Medulla oblongata (tissue), 1 donor: ENCODE data around the gene HELZ.
"Not testable (repeated sequence)": the region's sequence is repeated elsewhere in the genome, so short reads cannot be mapped to it uniquely, and the experiment has no call there.

Experiments used
- DNase-seq: peaks from one replicate; pipeline ENCODE4 v3.0.0-alpha.2; 2015; ENCODE audit errors: extremely low spot score

Gene HELZ

GRCh38 chr17:67052720-67053437 lies 192.1 kb downstream of the HELZ start:
- no peak for DNase-seq

GRCh38 chr17:67051837-67052236 lies 193.2 kb downstream of the HELZ start:
- DNase-seq = no peak

GRCh38 chr17:67051155-67051538 lies 193.8 kb downstream of the HELZ start:
- no peak for DNase-seq

GRCh38 chr17:67050471-67051154 lies 194.4 kb downstream of the HELZ start:
- DNase-seq = no peak

GRCh38 chr17:67050066-67050465 lies 194.9 kb downstream of the HELZ start:
- DNase-seq = no peak

GRCh38 chr17:67049025-67049739 lies 195.8 kb downstream of the HELZ start:
- DNase-seq = no peak

- no peak for DNase-seq
Measured at GRCh38 chr17:67047382-67047781, 197.6 kb downstream of the HELZ start.

- no peak for DNase-seq
Measured at GRCh38 chr17:67046398-67046797, 198.6 kb downstream of the HELZ start.

GRCh38 chr17:67044940-67045339 lies 200.1 kb downstream of the HELZ start:
- DNase-seq = no peak

- no peak for DNase-seq
Measured at GRCh38 chr17:67044016-67044772, 200.8 kb downstream of the HELZ start, which contains the start of gene CACNG1. TSS of gene CACNG1 (plus strand) at chr17:67044554. CDS start at chr17:67044661, 107 bp downstream.

GRCh38 chr17:67043283-67043682 lies 201.7 kb downstream of the HELZ start:
- DNase-seq = no peak

- DNase-seq = no peak
Measured at GRCh38 chr17:67041941-67042899, 202.8 kb downstream of the HELZ start.

GRCh38 chr17:67041531-67041930 lies 203.5 kb downstream of the HELZ start:
- DNase-seq = no peak

- DNase-seq = not testable (repeated sequence)
Measured at GRCh38 chr17:67041119-67041518, 203.9 kb downstream of the HELZ start.

GRCh38 chr17:67040652-67041051 lies 204.3 kb downstream of the HELZ start:
- DNase-seq = no peak

- no peak for DNase-seq
Measured at GRCh38 chr17:67038861-67039365, 206.1 kb downstream of the HELZ start.

GRCh38 chr17:67035131-67036083 lies 209.6 kb downstream of the HELZ start:
- DNase-seq = no peak

- no peak for DNase-seq
Measured at GRCh38 chr17:67033613-67034012, 211.4 kb downstream of the HELZ start.

- no peak for DNase-seq
Measured at GRCh38 chr17:67032985-67033384, 212.0 kb downstream of the HELZ start.
